HepG2 (cell line): ENCODE data around the gene MCRIP2. TPM values are rescaled to one million over a fixed set of nuclear protein-coding genes. Genes with fewer than 3 reads are reported as not detected.

Experiments used
- PHF21A ChIP-seq: sonication (generic); formaldehyde crosslinking; IDR thresholded peaks from 2 replicates; pipeline ENCODE4 v1.5.0; 2020; ENCODE audit warnings: mild to moderate bottlenecking, missing genetic modification reagents
- POLR2AphosphoS5 ChIP-seq: IDR thresholded peaks from 2 replicates; pipeline ENCODE4 v1.6.1; 2012; ENCODE audit warnings: low read depth, low read length
- SRY ChIP-seq: sonication (generic); formaldehyde crosslinking; IDR thresholded peaks from 2 replicates; pipeline ENCODE4 v1.8.0; 2022; ENCODE audit warnings: mild to moderate bottlenecking, missing genetic modification reagents
- ZBTB20 ChIP-seq: sonication (generic); formaldehyde crosslinking; IDR thresholded peaks from 2 replicates; pipeline ENCODE4 v1.8.1; 2023; ENCODE audit warnings: missing genetic modification reagents, low read depth, mild to moderate bottlenecking, borderline replicate concordance
- ZMAT3 ChIP-seq: sonication (generic); formaldehyde crosslinking; conservative IDR thresholded peaks from 2 replicates; pipeline ENCODE4 v1.7.0; 2021; ENCODE audit warnings: missing genetic modification reagents
- ZNF296 ChIP-seq: sonication (generic); formaldehyde crosslinking; conservative IDR thresholded peaks from 2 replicates; pipeline ENCODE4 v1.5.0; 2020; ENCODE audit warnings: mild to moderate bottlenecking, missing genetic modification reagents
- ZNF530 ChIP-seq: sonication (generic); formaldehyde crosslinking; IDR thresholded peaks from 2 replicates; pipeline ENCODE4 v1.5.0; 2020; ENCODE audit warnings: low read depth, mild to moderate bottlenecking, missing genetic modification reagents
- ZNF605 ChIP-seq: sonication (generic); formaldehyde crosslinking; IDR thresholded peaks from 2 replicates; pipeline ENCODE4 v1.8.0; 2022; ENCODE audit warnings: mild to moderate bottlenecking, missing genetic modification reagents
- ZNF609 ChIP-seq: sonication (generic); formaldehyde crosslinking; IDR thresholded peaks from 2 replicates; pipeline ENCODE4 v1.4.0; 2020; ENCODE audit warnings: mild to moderate bottlenecking, missing genetic modification reagents, borderline replicate concordance
- ZSCAN20 ChIP-seq: sonication (generic); formaldehyde crosslinking; IDR thresholded peaks from 2 replicates; pipeline ENCODE4 v1.4.0; 2020; ENCODE audit warnings: missing genetic modification reagents, mild to moderate bottlenecking, borderline replicate concordance
- polyA plus RNA-seq, 8 experiments: library from polyadenylated mRNA; depleted of rRNA in 3 of 8; stranded (reverse) in 7 of 8; unstranded in 1 of 8; fragments of >200 nt; fragmentation: Illumina TruSeq in 4 of 8; extraction: Trizol in 4 of 8; gene quantifications; 2 replicates each; pipeline versions ENCODE4 v1.2.1 to v1.2.3, GENCODE V29; 2011 to 2016; ENCODE audit warnings: low read depth in 4 of 8, missing spikeins in 1 of 8, mixed read lengths in 1 of 8; ENCODE audit not compliant: insufficient read depth in 1 of 8
- total RNA-seq, 5 experiments: library from RNA; depleted of rRNA; stranded (reverse); fragments of >200 nt; fragmentation: Illumina TruSeq; extraction: Trizol; gene quantifications; 2 replicates each; pipeline ENCODE4 v1.2.3, GENCODE V29; 2016; ENCODE audit warnings: low read depth in 1 of 5

Gene MCRIP2
- total and polyA plus RNA-seq, 2 of the 13 experiments (the other 11 are each of a cell fraction or from before 2014, with no cell fraction given), result 39.6 to 76.7 TPM

DNA sequence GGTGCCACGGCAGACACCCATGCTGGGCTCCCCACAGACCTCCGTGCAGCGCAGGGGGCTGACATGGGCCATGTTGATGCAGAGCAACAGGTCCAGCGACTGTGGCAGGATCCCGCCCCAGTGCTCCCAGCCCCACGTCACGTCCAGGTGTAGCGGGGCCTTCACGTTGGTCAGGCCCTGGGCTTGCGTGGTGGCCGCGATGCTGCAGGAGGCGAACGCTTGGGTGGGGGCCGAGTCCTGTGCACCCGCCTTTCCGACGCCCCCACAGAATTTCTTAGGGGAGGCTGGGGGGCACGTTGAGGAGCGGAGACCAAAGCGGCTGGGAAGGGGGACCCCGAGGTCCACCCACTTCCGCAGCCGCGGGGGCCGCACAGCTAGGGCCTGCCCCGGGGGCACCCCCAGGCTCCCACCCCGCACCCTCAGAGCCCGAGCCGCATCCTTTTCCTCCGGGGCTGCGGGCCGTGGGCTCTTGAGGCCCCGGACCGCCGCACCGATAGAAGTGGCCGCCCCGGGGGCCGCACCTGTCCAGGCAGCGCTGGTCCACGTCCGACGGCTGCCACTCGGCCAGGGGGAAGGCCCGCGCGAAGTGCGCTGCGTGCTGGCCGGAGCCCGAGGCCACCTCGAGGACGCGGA is 5.9 kb upstream of the MCRIP2 start (continued):
- TF ChIP-seq ZNF609 (CRISPR knock-in tag) (peak; percentile 75; the same call in 1 of the 2 replicates), ZNF530 (CRISPR knock-in tag) (peak; percentile 65; the same call in 1 of the 2 replicates), PHF21A (CRISPR knock-in tag) (peak; percentile 46; the same call in 1 of the 2 replicates), ZSCAN20 (CRISPR knock-in tag) (0 out of 2 replicates have a peak, but pooled peaks have one; percentile 49), ZBTB20 (CRISPR knock-in tag) (0 out of 2 replicates have a peak, but pooled peaks have one; percentile 19), ZNF296 (0 out of 2 replicates have a peak, but pooled peaks have one; percentile 20), POLR2AphosphoS5 (no peak), SRY (peak; percentile 72; the same call in 1 of the 2 replicates), ZNF605 (CRISPR knock-in tag) (peak; percentile 16; the same call in 1 of the 2 replicates), ZMAT3 (CRISPR knock-in tag) (peak; percentile 63; the same call in 1 of the 2 replicates)
